PFSK-1 (cell line): Measurements from ENCODE around the gene UVSSA.

Experiments
- FOXP2 ChIP-seq: optimal IDR thresholded peaks from 2 replicates; pipeline ENCODE3; 2011; ENCODE audit warnings: borderline replicate concordance, control low read depth, inconsistent platforms; ENCODE audit not compliant: insufficient read depth; ENCODE audit errors: extremely low read length, extremely low read depth
- POLR2AphosphoS5 ChIP-seq: IDR thresholded peaks from 2 replicates; pipeline ENCODE4 v1.6.1; 2012; ENCODE audit warnings: low read depth, mild to moderate bottlenecking, control low read depth, low read length, moderate library complexity
- TAF1 ChIP-seq: IDR thresholded peaks from 2 replicates; pipeline ENCODE4 v1.6.1; 2012; ENCODE audit warnings: low read length, control low read depth, borderline replicate concordance; ENCODE audit not compliant: insufficient read depth

DNA sequence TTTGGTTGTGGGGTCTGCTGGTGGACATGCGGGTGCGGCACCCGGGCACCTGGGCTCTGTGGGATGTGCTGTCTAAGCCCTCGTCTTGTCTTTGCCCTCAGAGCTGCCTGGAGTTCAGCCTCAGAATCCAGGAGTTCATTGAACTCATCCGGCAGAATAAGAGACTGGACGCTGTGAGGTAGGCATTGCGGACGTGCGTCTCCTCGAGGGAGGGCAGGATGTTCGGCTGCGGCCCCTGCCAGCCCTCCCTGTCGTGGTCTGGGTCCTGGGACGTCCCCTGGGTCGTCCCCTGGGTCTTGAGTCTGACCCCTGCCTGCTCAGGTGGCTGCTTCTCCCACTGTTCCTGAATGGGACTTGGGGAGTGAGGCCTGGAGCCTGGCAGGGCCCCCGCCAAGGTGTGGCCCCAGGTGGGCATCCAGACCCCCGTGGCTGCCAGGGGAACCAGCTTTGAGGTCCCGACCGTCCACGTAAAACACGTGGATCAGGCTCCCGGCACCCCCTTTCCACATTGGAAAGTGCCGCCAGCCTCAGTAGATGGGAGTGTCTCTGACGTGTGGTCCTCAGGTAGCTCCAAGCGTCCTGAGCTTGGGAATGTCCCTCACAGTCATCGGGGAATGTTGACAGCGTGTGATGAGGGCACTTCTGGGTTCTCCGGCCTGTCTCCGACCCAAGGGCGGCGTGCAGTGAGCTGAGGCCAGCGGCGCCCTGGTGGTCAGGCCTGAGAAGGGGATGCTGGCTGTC is 19.3 kb upstream of the UVSSA start:
- TF ChIP-seq FOXP2 (no peak), POLR2AphosphoS5 (no peak), TAF1 (no peak)
